ENCODE measurements around the gene HDAC4.

Gene HDAC4

DNA sequence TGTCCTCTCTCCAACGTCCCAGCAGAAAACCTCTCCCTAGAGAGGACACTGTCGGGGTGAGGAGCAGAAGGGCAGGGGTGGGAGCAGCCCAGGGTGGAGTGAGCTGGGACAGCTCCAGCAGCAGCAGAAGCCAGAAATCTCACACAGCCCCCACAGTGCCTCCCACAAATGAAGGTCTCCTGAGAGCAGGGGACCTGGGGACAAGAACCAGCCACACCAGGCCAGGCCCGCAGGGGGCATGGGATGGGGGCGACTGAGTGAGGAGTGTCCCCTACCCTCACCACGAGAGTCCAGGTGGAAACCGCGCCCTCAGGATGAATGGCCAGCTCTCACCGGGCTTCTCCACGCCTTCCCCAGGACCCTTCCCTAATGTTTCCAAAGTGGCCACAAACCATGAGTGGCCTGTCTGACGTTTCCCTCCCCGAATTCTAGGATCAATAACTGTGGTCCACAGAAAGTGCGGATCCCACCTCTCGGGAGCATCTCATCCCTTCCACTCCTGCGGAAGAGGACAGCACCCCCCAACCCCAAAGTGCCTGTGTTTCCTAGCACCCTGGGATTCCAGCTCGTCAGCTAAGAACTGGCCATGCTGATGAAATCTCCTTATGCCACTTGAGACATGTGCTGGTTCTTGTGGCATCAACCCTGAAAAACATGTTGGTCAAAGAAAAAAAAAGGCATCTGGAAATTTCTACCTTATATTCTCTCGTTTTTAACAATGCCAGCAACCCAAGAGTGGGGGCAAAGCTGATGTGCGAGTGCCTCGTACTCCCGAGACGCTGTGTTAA lies 121.1 kb downstream of the HDAC4 start:
- no peak for DNase-seq (ENCODE audit: low spot score)
- TF ChIP-seq, protein P1, sequence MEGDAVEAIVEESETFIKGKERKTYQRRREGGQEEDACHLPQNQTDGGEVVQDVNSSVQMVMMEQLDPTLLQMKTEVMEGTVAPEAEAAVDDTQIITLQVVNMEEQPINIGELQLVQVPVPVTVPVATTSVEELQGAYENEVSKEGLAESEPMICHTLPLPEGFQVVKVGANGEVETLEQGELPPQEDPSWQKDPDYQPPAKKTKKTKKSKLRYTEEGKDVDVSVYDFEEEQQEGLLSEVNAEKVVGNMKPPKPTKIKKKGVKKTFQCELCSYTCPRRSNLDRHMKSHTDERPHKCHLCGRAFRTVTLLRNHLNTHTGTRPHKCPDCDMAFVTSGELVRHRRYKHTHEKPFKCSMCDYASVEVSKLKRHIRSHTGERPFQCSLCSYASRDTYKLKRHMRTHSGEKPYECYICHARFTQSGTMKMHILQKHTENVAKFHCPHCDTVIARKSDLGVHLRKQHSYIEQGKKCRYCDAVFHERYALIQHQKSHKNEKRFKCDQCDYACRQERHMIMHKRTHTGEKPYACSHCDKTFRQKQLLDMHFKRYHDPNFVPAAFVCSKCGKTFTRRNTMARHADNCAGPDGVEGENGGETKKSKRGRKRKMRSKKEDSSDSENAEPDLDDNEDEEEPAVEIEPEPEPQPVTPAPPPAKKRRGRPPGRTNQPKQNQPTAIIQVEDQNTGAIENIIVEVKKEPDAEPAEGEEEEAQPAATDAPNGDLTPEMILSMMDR (IDR thresholded peaks at IDR 0.05; ENCODE audit: extremely low read depth, insufficient read depth, missing control alignments) = no peak
- in situ Hi-C loops (cut with MboI; ENCODE audit: low pct_unique_long_range_greater_than_20kb, low sequenced_read_pairs, unreplicated experiment) = no loop called here

DNA sequence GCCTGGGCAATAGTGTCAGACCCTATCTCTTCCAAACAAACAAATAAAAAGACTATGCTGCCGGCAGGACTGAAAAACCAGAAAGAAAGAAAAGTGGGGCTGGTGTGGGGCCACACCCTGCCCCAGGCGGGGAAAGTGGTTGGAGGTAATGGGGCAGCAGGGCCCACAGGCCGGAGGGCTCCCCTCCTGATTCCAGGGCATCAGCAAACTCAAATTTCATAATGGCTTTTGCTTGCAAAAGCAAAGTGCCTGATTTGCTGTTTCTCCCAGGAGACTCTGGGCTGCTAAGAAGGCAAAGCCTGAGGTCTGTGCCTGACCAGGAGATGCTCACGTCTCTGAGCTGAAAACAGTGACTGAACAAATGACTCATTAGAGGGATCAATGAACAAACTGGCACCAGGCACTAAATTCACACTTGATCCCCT lies 121.9 kb downstream of the HDAC4 start:
- in situ Hi-C loops (cut with MboI; ENCODE audit: low pct_unique_long_range_greater_than_20kb, low sequenced_read_pairs, unreplicated experiment) = no loop called here
- DNase-seq (ENCODE audit: low spot score) = no peak
- TF ChIP-seq, protein P1 (IDR thresholded peaks at IDR 0.05; ENCODE audit: extremely low read depth, insufficient read depth, missing control alignments) = no peak

DNA sequence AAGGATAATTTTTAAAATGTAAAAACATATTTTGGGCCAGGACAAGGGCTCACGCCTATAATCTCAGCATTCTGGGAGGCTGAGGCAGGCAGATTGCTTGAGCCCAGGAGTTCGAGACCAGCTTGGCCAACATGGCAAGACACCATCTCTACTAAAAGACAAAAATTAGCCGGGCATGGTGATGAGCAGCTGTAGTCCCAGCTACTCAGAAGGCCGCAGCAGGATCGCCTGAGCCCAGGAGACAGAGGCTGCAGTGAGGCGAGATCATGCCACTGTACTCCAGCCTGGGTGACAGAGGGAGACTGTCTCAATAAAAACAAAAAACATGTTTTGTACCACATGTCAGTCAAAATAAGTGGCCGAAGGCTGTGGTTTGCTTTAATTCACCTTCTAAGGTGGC lies 122.5 kb downstream of the HDAC4 start:
- TF ChIP-seq, protein P1 (IDR thresholded peaks at IDR 0.05; ENCODE audit: extremely low read depth, insufficient read depth, missing control alignments) = no peak
- in situ Hi-C loops (cut with MboI; ENCODE audit: low pct_unique_long_range_greater_than_20kb, low sequenced_read_pairs, unreplicated experiment) = no loop called here
- DNase-seq (ENCODE audit: low spot score) = no peak

DNA sequence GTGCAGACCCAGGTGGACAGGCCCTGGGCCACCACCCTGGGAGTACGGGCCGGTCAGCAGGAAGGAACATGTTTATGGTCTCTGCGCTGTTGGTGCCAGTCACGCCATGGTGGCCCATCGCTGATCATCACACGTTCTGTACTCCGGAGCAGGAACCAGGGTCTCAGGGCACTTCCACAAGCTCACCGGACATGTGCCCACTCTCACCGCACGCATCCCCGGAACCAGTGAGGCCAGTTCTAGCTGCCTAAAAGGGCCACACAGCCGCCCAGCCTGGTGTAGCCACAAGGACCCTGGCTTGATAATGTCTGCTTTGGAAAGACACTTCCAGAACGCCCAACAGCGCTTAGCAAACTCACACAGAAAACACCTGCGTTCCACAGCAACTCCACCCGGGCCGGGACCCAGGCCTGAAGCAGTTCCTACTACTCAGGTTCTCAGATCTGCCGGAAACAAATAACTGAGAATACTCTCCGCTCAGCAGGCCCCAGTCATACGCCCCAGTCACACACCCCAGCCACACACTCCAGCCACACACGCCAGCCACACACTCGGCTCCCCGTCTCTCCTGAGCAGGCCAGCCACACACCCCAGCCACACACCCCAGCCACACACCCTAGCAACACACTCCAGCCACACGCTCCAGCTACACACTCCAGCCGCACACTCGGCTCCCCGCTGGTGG lies 123.3 kb downstream of the HDAC4 start:
- TF ChIP-seq, protein P1 (IDR thresholded peaks at IDR 0.05; ENCODE audit: extremely low read depth, insufficient read depth, missing control alignments) = no peak
- DNase-seq (ENCODE audit: low spot score) = no peak
- in situ Hi-C loops (cut with MboI; ENCODE audit: low pct_unique_long_range_greater_than_20kb, low sequenced_read_pairs, unreplicated experiment) = no loop called here

DNA sequence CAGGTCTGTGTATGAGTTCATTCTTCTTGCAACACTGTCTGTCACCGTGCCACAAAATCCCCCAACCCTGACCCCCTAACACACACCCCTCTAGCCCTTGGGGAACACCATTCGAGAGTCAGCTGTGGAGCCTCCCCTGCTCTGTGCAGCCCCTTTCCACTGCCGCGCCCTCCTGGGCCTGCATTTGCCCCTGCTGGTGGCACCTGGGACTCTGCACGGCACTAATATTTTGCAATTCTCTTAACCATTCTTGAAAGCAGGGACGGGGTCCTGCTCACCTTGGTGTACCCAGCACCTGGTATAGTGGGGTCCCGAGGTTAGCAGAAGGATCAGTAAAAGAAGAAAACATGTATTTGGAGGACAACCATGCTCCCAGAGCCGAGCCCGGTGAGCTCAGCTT lies 124.0 kb downstream of the HDAC4 start:
- TF ChIP-seq, protein P1 (IDR thresholded peaks at IDR 0.05; ENCODE audit: extremely low read depth, insufficient read depth, missing control alignments) = no peak
- in situ Hi-C loops (cut with MboI; ENCODE audit: low pct_unique_long_range_greater_than_20kb, low sequenced_read_pairs, unreplicated experiment) = no loop called here
- no peak for DNase-seq (ENCODE audit: low spot score)

DNA sequence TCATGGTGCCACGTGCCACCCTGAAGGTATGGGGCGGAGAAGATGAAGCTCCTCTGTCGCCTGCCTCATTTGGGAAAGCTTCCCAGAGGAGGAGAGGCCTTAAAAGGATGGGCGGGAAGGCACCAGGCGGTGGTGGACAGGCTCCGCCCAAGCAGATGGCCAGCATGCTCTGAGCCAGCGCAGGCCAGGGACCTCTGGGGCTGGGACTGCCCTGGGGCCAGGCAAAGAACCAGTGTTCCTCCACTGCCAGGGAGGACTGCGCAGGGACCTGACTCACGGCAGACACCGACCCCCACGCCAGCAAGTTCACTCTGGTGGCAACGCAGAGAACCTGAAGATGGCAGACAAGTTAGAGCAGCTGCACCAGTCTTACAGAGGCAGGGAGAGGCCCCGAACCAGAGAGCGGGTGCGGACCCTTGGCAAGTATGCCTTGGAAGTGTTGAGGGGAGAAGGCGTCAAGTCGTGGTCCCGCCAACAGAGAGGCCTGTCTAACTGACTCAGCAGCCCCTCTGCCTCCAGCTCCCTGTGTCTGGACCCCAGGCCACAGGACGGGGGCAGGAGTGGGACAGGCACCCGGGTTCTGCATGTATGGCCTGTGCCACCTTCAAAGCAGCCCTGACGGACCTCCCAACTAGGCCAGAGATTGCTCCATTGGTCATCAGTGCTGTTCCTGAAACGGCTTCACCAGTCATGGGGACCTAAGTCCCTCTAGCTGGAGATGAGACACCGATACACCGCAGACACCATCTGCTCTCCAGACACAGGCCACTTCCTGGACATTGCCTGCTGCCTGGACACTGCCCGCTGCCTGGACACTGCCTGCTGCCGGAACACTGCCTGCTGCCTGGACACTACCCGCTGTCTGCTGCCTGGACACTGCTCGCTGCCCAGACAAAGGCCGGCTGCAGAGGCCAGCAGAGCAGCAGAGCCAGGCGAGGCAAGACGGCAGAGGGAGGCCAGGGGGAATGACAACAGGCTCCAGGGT lies 124.7 kb downstream of the HDAC4 start:
- in situ Hi-C loops (cut with MboI; ENCODE audit: low pct_unique_long_range_greater_than_20kb, low sequenced_read_pairs, unreplicated experiment) = no loop called here
- TF ChIP-seq, protein P1 (IDR thresholded peaks at IDR 0.05; ENCODE audit: extremely low read depth, insufficient read depth, missing control alignments) = no peak
- DNase-seq (ENCODE audit: low spot score) = no peak

All from GM13977 (cell line).